Esophagus squamous epithelium (tissue), 4 donors: ENCODE data around the gene PLIN1.

ENCODE experiments used
- CTCF ChIP-seq, 6 experiments: fragments of 450-650 bp in 4 of 6; fragments of 200-600 bp in 2 of 6; sonication (generic) in 2 of 6; IDR thresholded peaks; one replicate each; pipeline ENCODE4 v1.5.1; 2016 to 2019; ENCODE audit warnings: antibody characterized with exemption in 6 of 6, mild to moderate bottlenecking in 4 of 6, moderate library complexity in 4 of 6
- POLR2A ChIP-seq, 4 donors: fragments of 450-650 bp; IDR thresholded peaks; one replicate each; pipeline ENCODE4 v1.6.1; 2017; ENCODE audit warnings: antibody characterized with exemption in 4 of 4, mild to moderate bottlenecking in 4 of 4, moderate library complexity in 3 of 4

- TF ChIP-seq POLR2A (IDR thresholded peaks at IDR 0.05) = no peak
- no peak for TF ChIP-seq CTCF (IDR thresholded peaks at IDR 0.05)
Observed at GRCh38 chr15:89693091-89693490, 13.9 kb upstream of the PLIN1 start.
